ENCODE measurements around the gene GRAMD1B.
A peak's percentile ranks its signal among the peaks of the same experiment; 100 is the strongest.
"Not testable (repeated sequence)": the region's sequence is repeated elsewhere in the genome, so short reads cannot be mapped to it uniquely, and the experiment has no call there.

GRAMD1B gene

GRCh38 chr11:123650901-123651300 lies 220.8 kb downstream of the GRAMD1B start:
- H3K27me3 ChIP-seq (ENCODE audit: control insufficient read depth in 1 of 2, insufficient read depth in 2 of 2, low read length in 2 of 2) = peaks cover 17 to 31% of the 10 kb centered on the region in 2 donors
- no peaks in the 10 kb centered on the region for H3K9me3 ChIP-seq (ENCODE audit: low read length)
- no peak overlapping the region for H3K9ac ChIP-seq (ENCODE audit: low read length)
- H3K4me3 ChIP-seq (ENCODE audit: low read depth in 1 of 2, low read length in 2 of 2) = no peak overlapping the region
- no peak overlapping the region for H3K27ac ChIP-seq (ENCODE audit: low read depth, low read length)
- H3K36me3 ChIP-seq (ENCODE audit: insufficient read depth, low read length) = no peaks in the 10 kb centered on the region
- H3K4me1 ChIP-seq (ENCODE audit: insufficient read depth, low read length) = peaks cover 11% of the 10 kb centered on the region

GRCh38 chr11:123652599-123652998 lies 222.5 kb downstream of the GRAMD1B start:
- peaks cover 11% of the 10 kb centered on the region for H3K4me1 ChIP-seq (ENCODE audit: insufficient read depth, low read length)
- H3K27ac ChIP-seq (ENCODE audit: low read depth, low read length) = no peak overlapping the region
- H3K27me3 ChIP-seq (ENCODE audit: control insufficient read depth in 1 of 2, insufficient read depth in 2 of 2, low read length in 2 of 2) = peaks cover 17 to 31% of the 10 kb centered on the region in 2 donors
- no peak overlapping the region for H3K9ac ChIP-seq (ENCODE audit: low read length)
- H3K9me3 ChIP-seq (ENCODE audit: low read length) = no peaks in the 10 kb centered on the region
- no peak overlapping the region for H3K4me3 ChIP-seq (ENCODE audit: low read depth in 1 of 2, low read length in 2 of 2)
- H3K36me3 ChIP-seq (ENCODE audit: insufficient read depth, low read length) = no peaks in the 10 kb centered on the region

- peaks cover 11% of the 10 kb centered on the region for H3K4me1 ChIP-seq (ENCODE audit: insufficient read depth, low read length)
- no peaks in the 10 kb centered on the region for H3K9me3 ChIP-seq (ENCODE audit: low read length)
- H3K36me3 ChIP-seq (ENCODE audit: insufficient read depth, low read length) = no peaks in the 10 kb centered on the region
- peaks cover 17 to 31% of the 10 kb centered on the region in 2 donors for H3K27me3 ChIP-seq (ENCODE audit: control insufficient read depth in 1 of 2, insufficient read depth in 2 of 2, low read length in 2 of 2)
- H3K9ac ChIP-seq (ENCODE audit: low read length) = no peak overlapping the region
- peak overlapping the region in 1 of 2 donors; percentile 55 for H3K4me3 ChIP-seq (ENCODE audit: low read depth in 1 of 2, low read length in 2 of 2)
- H3K27ac ChIP-seq (ENCODE audit: low read depth, low read length) = no peak overlapping the region
These were observed 223.4 kb downstream of the GRAMD1B start for GRCh38 chr11:123653483-123653826.

- H3K9ac ChIP-seq (ENCODE audit: low read length) = no peak overlapping the region
- H3K27ac ChIP-seq (ENCODE audit: low read depth, low read length) = no peak overlapping the region
- H3K27me3 ChIP-seq (ENCODE audit: control insufficient read depth in 1 of 2, insufficient read depth in 2 of 2, low read length in 2 of 2) = peaks cover 17 to 31% of the 10 kb centered on the region in 2 donors
These were observed 223.9 kb downstream of the GRAMD1B start for GRCh38 chr11:123653827-123654565.

GRCh38 chr11:123654566-123655081 lies 224.6 kb downstream of the GRAMD1B start, which contains the start of gene SCN3B:
Gene SCN3B (minus strand): TSS chr11:123654624. CDS start chr11:123653801, 823 bp downstream.
- H3K9ac ChIP-seq (ENCODE audit: low read length) = no peak within 1 kb of the TSS
- no peak within 1 kb of the TSS for H3K27ac ChIP-seq (ENCODE audit: low read depth, low read length)
- H3K27me3 ChIP-seq (ENCODE audit: control insufficient read depth in 1 of 2, insufficient read depth in 2 of 2, low read length in 2 of 2) = peaks cover 17 to 31% of the 10 kb centered on the region in 2 donors

More at GRCh38 chr11:123653827-123654565, 223.9 kb downstream of the GRAMD1B start:
- peaks cover 11% of the 10 kb centered on the region for H3K4me1 ChIP-seq (ENCODE audit: insufficient read depth, low read length)
- H3K4me3 ChIP-seq (ENCODE audit: low read depth in 1 of 2, low read length in 2 of 2) = peak overlapping the region; percentile 24 to 55
- H3K36me3 ChIP-seq (ENCODE audit: insufficient read depth, low read length) = no peaks in the 10 kb centered on the region
- H3K9me3 ChIP-seq (ENCODE audit: low read length) = no peaks in the 10 kb centered on the region

GRCh38 chr11:123659311-123659710 lies 229.2 kb downstream of the GRAMD1B start:
- no peak overlapping the region for H3K9ac ChIP-seq (ENCODE audit: low read length)

More at GRCh38 chr11:123654566-123655081, 224.6 kb downstream of the GRAMD1B start, which contains the start of gene SCN3B:
- Histone ChIP-seq H3K4me3 (ENCODE audit: low read depth in 1 of 2, low read length in 2 of 2) (peak within 1 kb of the TSS; percentile 24 to 55), H3K36me3 (ENCODE audit: insufficient read depth, low read length) (no peaks in the 10 kb centered on the region), H3K9me3 (ENCODE audit: low read length) (no peaks in the 10 kb centered on the region), H3K4me1 (ENCODE audit: insufficient read depth, low read length) (peaks cover 11% of the 10 kb centered on the region)

GRCh38 chr11:123659965-123660364 lies 229.9 kb downstream of the GRAMD1B start:
- H3K4me1 ChIP-seq (ENCODE audit: insufficient read depth, low read length); H3K27me3 ChIP-seq (ENCODE audit: control insufficient read depth in 1 of 2, insufficient read depth in 2 of 2, low read length in 2 of 2): not testable (repeated sequence)

More at GRCh38 chr11:123659311-123659710, 229.2 kb downstream of the GRAMD1B start:
- Histone ChIP-seq H3K9me3 (ENCODE audit: low read length) (no peaks in the 10 kb centered on the region), H3K4me3 (ENCODE audit: low read depth in 1 of 2, low read length in 2 of 2) (no peak overlapping the region), H3K27ac (ENCODE audit: low read depth, low read length) (no peak overlapping the region), H3K36me3 (ENCODE audit: insufficient read depth, low read length) (no peaks in the 10 kb centered on the region), H3K4me1 (ENCODE audit: insufficient read depth, low read length) (peaks cover 8% of the 10 kb centered on the region), H3K27me3 (ENCODE audit: control insufficient read depth in 1 of 2, insufficient read depth in 2 of 2, low read length in 2 of 2) (peaks cover 6 to 9% of the 10 kb centered on the region in 2 donors)

GRCh38 chr11:123665306-123665705 lies 235.2 kb downstream of the GRAMD1B start:
- H3K27me3 ChIP-seq (ENCODE audit: control insufficient read depth in 1 of 2, insufficient read depth in 2 of 2, low read length in 2 of 2) = no peaks in the 10 kb centered on the region
- H3K27ac ChIP-seq (ENCODE audit: low read depth, low read length) = no peak overlapping the region
- no peak overlapping the region for H3K4me3 ChIP-seq (ENCODE audit: low read depth in 1 of 2, low read length in 2 of 2)
- H3K36me3 ChIP-seq (ENCODE audit: insufficient read depth, low read length) = no peaks in the 10 kb centered on the region
- no peaks in the 10 kb centered on the region for H3K4me1 ChIP-seq (ENCODE audit: insufficient read depth, low read length)
- no peaks in the 10 kb centered on the region for H3K9me3 ChIP-seq (ENCODE audit: low read length)
- no peak overlapping the region for H3K9ac ChIP-seq (ENCODE audit: low read length)

More at GRCh38 chr11:123659965-123660364, 229.9 kb downstream of the GRAMD1B start:
- H3K36me3 ChIP-seq (ENCODE audit: insufficient read depth, low read length); H3K9me3 ChIP-seq (ENCODE audit: low read length); H3K27ac ChIP-seq (ENCODE audit: low read depth, low read length); H3K9ac ChIP-seq (ENCODE audit: low read length); H3K4me3 ChIP-seq (ENCODE audit: low read depth in 1 of 2, low read length in 2 of 2): not testable (repeated sequence)

- H3K36me3 ChIP-seq (ENCODE audit: insufficient read depth, low read length) = no peaks in the 10 kb centered on the region
- no peak overlapping the region for H3K9ac ChIP-seq (ENCODE audit: low read length)
- no peaks in the 10 kb centered on the region for H3K9me3 ChIP-seq (ENCODE audit: low read length)
- no peak overlapping the region for H3K27ac ChIP-seq (ENCODE audit: low read depth, low read length)
- H3K4me1 ChIP-seq (ENCODE audit: insufficient read depth, low read length) = no peaks in the 10 kb centered on the region
- no peak overlapping the region for H3K4me3 ChIP-seq (ENCODE audit: low read depth in 1 of 2, low read length in 2 of 2)
- no peaks in the 10 kb centered on the region for H3K27me3 ChIP-seq (ENCODE audit: control insufficient read depth in 1 of 2, insufficient read depth in 2 of 2, low read length in 2 of 2)
These were observed 240.0 kb downstream of the GRAMD1B start for GRCh38 chr11:123670081-123670480.

GRCh38 chr11:123671534-123671933 lies 241.5 kb downstream of the GRAMD1B start:
- no peaks in the 10 kb centered on the region for H3K9me3 ChIP-seq (ENCODE audit: low read length)
- H3K27ac ChIP-seq (ENCODE audit: low read depth, low read length) = no peak overlapping the region
- no peak overlapping the region for H3K9ac ChIP-seq (ENCODE audit: low read length)
- H3K27me3 ChIP-seq (ENCODE audit: control insufficient read depth in 1 of 2, insufficient read depth in 2 of 2, low read length in 2 of 2) = no peaks in the 10 kb centered on the region
- H3K36me3 ChIP-seq (ENCODE audit: insufficient read depth, low read length) = no peaks in the 10 kb centered on the region
- H3K4me3 ChIP-seq (ENCODE audit: low read depth in 1 of 2, low read length in 2 of 2) = no peak overlapping the region
- H3K4me1 ChIP-seq (ENCODE audit: insufficient read depth, low read length) = no peaks in the 10 kb centered on the region

GRCh38 chr11:123672568-123672967 lies 242.5 kb downstream of the GRAMD1B start:
- Histone ChIP-seq H3K4me3 (ENCODE audit: low read depth in 1 of 2, low read length in 2 of 2) (no peak overlapping the region), H3K27ac (ENCODE audit: low read depth, low read length) (no peak overlapping the region), H3K4me1 (ENCODE audit: insufficient read depth, low read length) (no peaks in the 10 kb centered on the region), H3K9me3 (ENCODE audit: low read length) (no peaks in the 10 kb centered on the region), H3K27me3 (ENCODE audit: control insufficient read depth in 1 of 2, insufficient read depth in 2 of 2, low read length in 2 of 2) (no peaks in the 10 kb centered on the region), H3K36me3 (ENCODE audit: insufficient read depth, low read length) (no peaks in the 10 kb centered on the region), H3K9ac (ENCODE audit: low read length) (no peak overlapping the region)
